Caco-2 (cell line): ENCODE measurements around the gene TLE1. TPM values are rescaled to one million over a fixed set of nuclear protein-coding genes. Genes with fewer than 3 reads are reported as not detected.
A peak's percentile ranks its signal among the peaks of the same experiment; 100 is the strongest.

Experiments
- BruUV-seq: library from RNA; stranded (reverse); fragments of 400-500 nt; replicated peaks from 2 replicates; lab custom pipeline; 2021; lab: Mats Ljungman, UMichigan
- CTCF ChIA-PET: fragments of 300-600 bp; sonication (Branson Sonifier 250); formaldehyde crosslinking; loops from one replicate; lab custom pipeline; 2022; ENCODE audit warnings: antibody characterized with exemption; lab: Charles Lee
- POLR2A ChIA-PET: fragments of 300-600 bp; sonication (Branson Sonifier 250); formaldehyde crosslinking; loops from one replicate; lab custom pipeline; 2022; ENCODE audit warnings: antibody characterized with exemption; lab: Charles Lee
- DNase-seq, 2 experiments: peaks; one replicate each; pipeline versions ENCODE4 v3.0.0 to v3.0.0-alpha.2; 2020 to 2022
- H3K27me3 ChIP-seq: replicated peaks from 2 replicates; pipeline ENCODE4 v1.6.0; 2011; ENCODE audit warnings: low read length; ENCODE audit not compliant: control insufficient read depth, insufficient read depth
- H3K36me3 ChIP-seq: 2 replicates; pipeline ENCODE4 v1.5.1; 2011; ENCODE audit warnings: low read length; ENCODE audit not compliant: control insufficient read depth, insufficient read depth
- H3K4me1 ChIP-seq: fragments of 250-450 bp; sonication (Bioruptor Pico); 2 replicates; pipeline ENCODE4 v1.5.1; 2020; ENCODE audit warnings: mild to moderate bottlenecking
- H3K4me3 ChIP-seq: 2 replicates; pipeline ENCODE4 v1.5.1; 2011; ENCODE audit warnings: low read depth, mild to moderate bottlenecking, control low read depth, low read length
- H3K9me3 ChIP-seq: fragments of 250-450 bp; sonication (Bioruptor Pico); 2 replicates; pipeline ENCODE4 v1.5.1; 2020; ENCODE audit warnings: mild to moderate bottlenecking, moderate library complexity
- H3K27ac Mint-ChIP-seq: one replicate; pipeline ENCODE4 v1.8.0; 2022; ENCODE audit warnings: mixed read lengths; ENCODE audit not compliant: unreplicated experiment
- H3K27me3 Mint-ChIP-seq: one replicate; pipeline ENCODE4 v1.8.0; 2022; ENCODE audit warnings: mixed read lengths; ENCODE audit not compliant: insufficient read depth, unreplicated experiment
- H3K36me3 Mint-ChIP-seq: one replicate; pipeline ENCODE4 v1.8.0; 2022; ENCODE audit warnings: mild to moderate bottlenecking, mixed read lengths; ENCODE audit not compliant: insufficient read depth, unreplicated experiment
- H3K4me1 Mint-ChIP-seq: one replicate; pipeline ENCODE4 v1.8.0; 2022; ENCODE audit warnings: low read depth, mixed read lengths; ENCODE audit not compliant: unreplicated experiment
- H3K4me3 Mint-ChIP-seq: one replicate; pipeline ENCODE4 v1.8.0; 2022; ENCODE audit warnings: mild to moderate bottlenecking, moderate library complexity, mixed read lengths; ENCODE audit not compliant: unreplicated experiment
- H3K9me3 Mint-ChIP-seq: one replicate; pipeline ENCODE4 v1.8.0; 2022; ENCODE audit warnings: mixed read lengths; ENCODE audit not compliant: unreplicated experiment
- intact Hi-C: fragments of 100-400 bp; cut with micrococcal nuclease; formaldehyde crosslinking; loops from one replicate; pipeline ENCODE4 v1.10.0; 2022; ENCODE audit not compliant: unreplicated experiment
- total RNA-seq: library from RNA; stranded (reverse); gene quantifications from 2 replicates; pipeline ENCODE4 v1.2.3, GENCODE V29; 2022
- TF ChIP-seq, protein P1 (sequence below), 2 experiments: fragments of 200-600 bp in 1 of 2; IDR thresholded peaks; 1 replicate in 1 of 2; 2 replicates in 1 of 2; pipeline versions ENCODE4 v1.5.1 to v1.8.0; 2011 to 2022; ENCODE audit warnings: antibody characterized with exemption in 1 of 2, control low read depth in 1 of 2, inconsistent platforms in 1 of 2, low read depth in 1 of 2, low read length in 1 of 2, mild to moderate bottlenecking in 1 of 2, moderate library complexity in 1 of 2; ENCODE audit not compliant: insufficient read depth in 1 of 2, severe bottlenecking in 1 of 2, unreplicated experiment in 1 of 2

TLE1 gene
- total RNA-seq, 1 experiment from 2014 or later = 18.3 TPM

DNA sequence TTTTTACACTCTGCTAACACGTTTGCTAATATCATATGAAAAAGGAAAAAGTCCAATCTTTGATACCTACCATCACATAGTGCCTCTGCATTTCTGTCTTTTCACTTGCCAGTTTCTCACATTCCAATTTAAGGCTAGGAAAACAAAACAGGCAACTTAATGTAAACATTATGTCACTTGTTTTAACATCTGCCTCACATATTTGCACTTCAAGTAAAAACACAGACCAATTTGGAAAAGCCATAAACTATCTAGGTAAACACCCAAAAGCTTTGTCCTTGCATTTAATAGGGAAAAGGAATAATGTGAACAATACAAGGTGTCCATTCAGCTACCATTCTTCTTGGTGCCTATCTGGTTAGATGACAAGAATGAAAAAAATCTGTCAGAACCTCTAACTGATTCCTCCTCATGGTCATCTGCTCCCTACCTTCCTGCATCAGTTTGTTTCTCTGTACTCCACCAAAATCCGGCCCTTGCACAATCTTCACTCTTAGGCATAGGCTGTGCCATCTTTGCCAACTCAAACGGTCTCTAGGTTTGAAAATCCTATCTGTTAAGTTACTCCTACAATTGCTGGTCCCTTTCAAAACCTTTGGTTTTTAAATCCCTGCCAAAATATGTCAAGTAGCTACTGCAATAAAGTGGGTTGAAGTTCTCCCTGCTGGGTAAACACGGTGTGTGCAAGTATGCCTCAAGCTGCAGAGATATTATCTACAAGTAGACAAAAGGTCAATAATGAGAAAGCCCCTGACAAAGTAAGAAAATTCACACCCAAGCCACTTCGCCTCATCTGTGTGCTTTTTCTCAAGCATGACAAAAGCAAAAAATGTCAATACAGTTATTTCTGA, 3.4 kb downstream of the TLE1 start:
- Histone ChIP-seq H3K36me3 (no peaks in the 10 kb centered on the region; the same call in 1 of the 2 replicates), H3K4me3 (peak overlapping the region; percentile 73), H3K4me1 (peaks cover 23% of the 10 kb centered on the region), H3K27me3 (no peaks in the 10 kb centered on the region), H3K9me3 (no peaks in the 10 kb centered on the region)
- Mint-ChIP-seq H3K36me3 (peaks cover 27% of the 10 kb centered on the region), H3K27me3 (no peaks in the 10 kb centered on the region), H3K4me1 (no peaks in the 10 kb centered on the region), H3K9me3 (no peaks in the 10 kb centered on the region), H3K4me3 (no peak overlapping the region), H3K27ac (no peak overlapping the region)
- POLR2A ChIA-PET = no interaction called here
- CTCF ChIA-PET = no interaction called here
- intact Hi-C loops = loop anchor here (2.0 to 10.0 kb wide), 6 partner anchors 54 to 919 kb away; no protein-coding TSS in a partner anchor
- peak; percentile 34 to 35 for DNase-seq
- TF ChIP-seq, protein P1, sequence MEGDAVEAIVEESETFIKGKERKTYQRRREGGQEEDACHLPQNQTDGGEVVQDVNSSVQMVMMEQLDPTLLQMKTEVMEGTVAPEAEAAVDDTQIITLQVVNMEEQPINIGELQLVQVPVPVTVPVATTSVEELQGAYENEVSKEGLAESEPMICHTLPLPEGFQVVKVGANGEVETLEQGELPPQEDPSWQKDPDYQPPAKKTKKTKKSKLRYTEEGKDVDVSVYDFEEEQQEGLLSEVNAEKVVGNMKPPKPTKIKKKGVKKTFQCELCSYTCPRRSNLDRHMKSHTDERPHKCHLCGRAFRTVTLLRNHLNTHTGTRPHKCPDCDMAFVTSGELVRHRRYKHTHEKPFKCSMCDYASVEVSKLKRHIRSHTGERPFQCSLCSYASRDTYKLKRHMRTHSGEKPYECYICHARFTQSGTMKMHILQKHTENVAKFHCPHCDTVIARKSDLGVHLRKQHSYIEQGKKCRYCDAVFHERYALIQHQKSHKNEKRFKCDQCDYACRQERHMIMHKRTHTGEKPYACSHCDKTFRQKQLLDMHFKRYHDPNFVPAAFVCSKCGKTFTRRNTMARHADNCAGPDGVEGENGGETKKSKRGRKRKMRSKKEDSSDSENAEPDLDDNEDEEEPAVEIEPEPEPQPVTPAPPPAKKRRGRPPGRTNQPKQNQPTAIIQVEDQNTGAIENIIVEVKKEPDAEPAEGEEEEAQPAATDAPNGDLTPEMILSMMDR (IDR thresholded peaks at IDR 0.05; ENCODE audit: insufficient read depth in 1 of 2, low read depth in 1 of 2, low read length in 1 of 2, severe bottlenecking in 1 of 2, unreplicated experiment in 1 of 2) = peak; percentile 5 to 16
- TSS peak; percentile 13 for BruUV-seq

DNA sequence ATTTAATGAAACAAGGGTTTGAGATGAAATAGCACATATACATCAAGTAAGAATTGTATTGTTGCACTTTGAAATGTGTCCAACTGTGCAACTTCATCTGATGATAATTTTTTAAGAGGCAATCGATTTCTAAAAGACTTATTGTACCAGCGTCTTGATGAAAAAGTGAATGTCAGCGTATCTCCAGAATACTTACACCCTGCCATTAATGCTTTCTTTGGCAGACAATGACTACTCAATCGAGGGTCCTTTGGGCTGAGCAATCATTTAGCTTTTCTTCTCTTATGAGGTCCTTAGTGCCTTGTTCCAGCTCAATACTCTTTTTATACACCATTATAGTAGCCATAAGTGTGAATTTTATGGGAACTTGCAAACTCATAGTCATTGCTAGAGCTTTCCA, 4.7 kb downstream of the TLE1 start:
- POLR2A ChIA-PET = no interaction called here
- H3K4me3 ChIP-seq = no peak overlapping the region
- no peaks in the 10 kb centered on the region for H3K9me3 ChIP-seq
- Mint-ChIP-seq H3K27me3 (no peaks in the 10 kb centered on the region), H3K4me1 (peaks cover 7% of the 10 kb centered on the region), H3K9me3 (no peaks in the 10 kb centered on the region), H3K27ac (no peak overlapping the region), H3K4me3 (no peak overlapping the region), H3K36me3 (peaks cover 32% of the 10 kb centered on the region)
- no peaks in the 10 kb centered on the region for H3K27me3 ChIP-seq
- TF ChIP-seq, protein P1 (IDR thresholded peaks at IDR 0.05; ENCODE audit: insufficient read depth in 1 of 2, low read depth in 1 of 2, low read length in 1 of 2, severe bottlenecking in 1 of 2, unreplicated experiment in 1 of 2) = no peak
- BruUV-seq = no TSS peak
- no peak for DNase-seq
- no peaks in the 10 kb centered on the region; the same call in 1 of the 2 replicates for H3K36me3 ChIP-seq
- intact Hi-C loops = loop anchor here (5.0 to 10.0 kb wide), 5 partner anchors 52 to 920 kb away; no protein-coding TSS in a partner anchor
- peaks cover 22% of the 10 kb centered on the region for H3K4me1 ChIP-seq
- CTCF ChIA-PET = no interaction called here

DNA sequence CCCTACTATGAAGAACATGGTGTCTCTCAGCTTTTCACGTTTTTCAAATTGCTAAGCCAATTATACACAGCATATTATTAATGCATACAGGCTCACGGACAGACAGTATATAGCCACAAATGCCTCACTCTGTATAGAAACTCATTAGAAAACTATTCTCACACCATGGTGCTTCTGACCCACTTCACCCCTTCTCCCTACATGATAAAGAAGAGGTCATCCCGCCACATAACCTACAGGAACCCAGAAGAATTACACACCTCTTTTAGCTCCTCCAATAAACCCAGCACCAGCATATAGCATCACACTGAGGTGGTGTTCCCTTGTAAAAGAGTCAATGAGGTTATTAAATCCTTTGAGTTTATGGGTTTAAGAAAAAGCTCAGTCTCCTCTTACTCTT, 5.6 kb downstream of the TLE1 start:
- Histone ChIP-seq H3K9me3 (no peaks in the 10 kb centered on the region), H3K36me3 (no peaks in the 10 kb centered on the region; the same call in 1 of the 2 replicates), H3K4me1 (peaks cover 22% of the 10 kb centered on the region), H3K4me3 (no peak overlapping the region), H3K27me3 (no peaks in the 10 kb centered on the region)
- Mint-ChIP-seq H3K9me3 (no peaks in the 10 kb centered on the region), H3K27me3 (no peaks in the 10 kb centered on the region), H3K4me1 (peaks cover 7% of the 10 kb centered on the region), H3K36me3 (peaks cover 34% of the 10 kb centered on the region), H3K27ac (no peak overlapping the region), H3K4me3 (no peak overlapping the region)
- ChIA-PET POLR2A (no interaction called here), CTCF (no interaction called here)
- TF ChIP-seq, protein P1 (IDR thresholded peaks at IDR 0.05; ENCODE audit: insufficient read depth in 1 of 2, low read depth in 1 of 2, low read length in 1 of 2, severe bottlenecking in 1 of 2, unreplicated experiment in 1 of 2) = no peak
- intact Hi-C loops = loop anchor here (10.0 kb wide), 1 partner anchor 921 kb away; no protein-coding TSS in a partner anchor
- no TSS peak for BruUV-seq
- no peak for DNase-seq
